GM19099 (cell line): Measurements from ENCODE around the gene MPZ.
A peak's percentile ranks its signal among the peaks of the same experiment; 100 is the strongest.

Experiments used
- POLR2A ChIP-seq: IDR thresholded peaks from 3 replicates; pipeline ENCODE4 v1.6.1; 2011; ENCODE audit warnings: low read depth; ENCODE audit not compliant: insufficient read length; ENCODE audit errors: extremely low read depth

Gene MPZ

DNA sequence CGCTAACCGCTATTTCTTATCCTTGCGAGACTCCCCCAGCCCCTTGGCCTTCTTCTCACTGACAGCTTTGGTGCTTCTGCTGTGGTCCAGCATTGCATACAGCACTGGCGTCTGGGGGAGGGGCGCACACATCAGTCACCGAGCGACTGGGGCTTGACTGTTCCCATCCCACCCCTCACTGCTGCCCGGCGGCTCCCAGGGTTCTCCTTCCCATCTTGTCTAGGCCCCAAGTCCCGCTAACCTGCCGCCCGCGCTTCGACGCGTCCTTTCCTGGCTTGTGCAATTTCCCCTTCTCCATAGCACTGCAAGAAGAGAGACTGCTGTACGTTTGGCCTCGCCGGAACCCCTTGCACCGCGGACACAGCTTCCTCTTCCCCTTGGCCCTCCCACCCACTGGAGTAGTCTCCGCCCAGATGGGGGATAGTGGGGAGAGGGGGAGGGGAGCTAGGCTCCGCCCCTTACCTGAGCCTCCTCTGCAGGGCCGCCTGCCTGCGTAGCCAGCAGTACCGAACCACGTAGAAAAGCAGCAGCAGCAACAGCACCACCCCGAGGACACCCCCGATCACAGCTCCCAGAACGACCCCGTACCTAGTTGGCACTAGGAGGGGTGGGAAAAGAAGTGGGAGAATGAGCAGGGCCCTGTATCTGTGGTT lies 3.8 kb downstream of the MPZ start:
- TF ChIP-seq POLR2A: peak; percentile 68

DNA sequence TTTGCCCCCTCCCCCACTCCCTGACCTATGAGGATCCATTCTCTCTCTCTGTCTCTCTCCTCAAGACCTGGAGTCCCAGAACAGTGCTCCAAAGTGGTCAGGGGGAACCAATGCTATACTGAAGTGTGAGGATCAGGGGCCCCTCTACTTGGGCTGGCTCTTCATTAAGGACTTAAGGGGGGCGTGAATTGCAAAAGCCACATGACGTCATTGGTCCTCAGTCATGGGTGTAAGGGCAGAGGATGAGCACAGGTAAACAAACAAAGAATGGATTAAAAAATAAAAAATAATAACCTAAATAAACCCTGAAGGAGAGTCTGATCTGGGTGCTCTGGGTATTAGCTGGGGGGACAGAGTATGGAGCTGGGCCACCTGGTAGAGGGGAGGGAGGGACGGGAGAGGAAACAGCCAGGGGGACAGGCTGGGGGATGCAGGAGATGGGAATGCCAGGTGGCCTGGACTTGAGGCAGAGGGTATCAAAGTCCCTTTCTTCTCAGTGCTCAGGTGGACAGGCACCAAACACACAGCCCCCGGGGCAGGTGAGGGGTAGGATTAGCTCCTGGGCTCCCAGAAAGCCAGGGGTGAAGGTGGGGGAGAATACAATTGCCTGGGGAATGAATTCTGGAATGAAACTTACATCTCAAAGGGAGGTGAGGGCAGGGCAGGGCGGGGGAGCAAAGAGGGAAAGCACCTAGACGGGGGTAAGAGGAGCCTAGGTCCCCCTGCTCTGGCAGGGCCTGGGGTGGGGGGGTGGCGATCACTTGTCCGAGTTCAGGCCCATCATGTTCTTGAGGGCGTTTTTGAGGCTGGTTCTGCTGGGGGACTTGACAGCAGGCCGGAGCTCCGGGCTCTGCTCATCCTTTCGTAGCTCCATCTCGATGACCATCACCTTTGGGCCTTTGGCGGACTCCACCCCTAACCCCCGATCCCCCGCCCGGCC lies 4.6 kb downstream of the MPZ start:
- TF ChIP-seq POLR2A: no peak

DNA sequence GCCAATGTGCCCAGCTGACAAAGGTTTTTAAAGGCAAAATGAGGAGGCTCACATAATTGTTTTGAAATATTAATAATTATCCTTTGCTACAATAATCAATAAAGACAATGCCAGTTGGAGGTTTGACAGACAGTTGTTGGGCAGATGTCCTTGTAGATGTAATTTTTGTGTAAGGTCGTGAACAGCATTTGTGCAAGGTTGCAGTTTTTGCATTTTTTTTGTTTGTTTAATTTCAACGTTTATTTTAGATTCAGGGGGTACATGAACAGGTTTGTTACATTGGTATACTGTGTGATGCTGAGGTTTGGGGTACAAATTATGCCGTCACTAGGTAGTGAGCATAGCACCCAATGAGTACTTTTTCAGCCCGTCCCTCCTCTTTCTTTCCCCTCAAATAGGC lies 9.3 kb downstream of the MPZ start:
- no peak for TF ChIP-seq POLR2A

DNA sequence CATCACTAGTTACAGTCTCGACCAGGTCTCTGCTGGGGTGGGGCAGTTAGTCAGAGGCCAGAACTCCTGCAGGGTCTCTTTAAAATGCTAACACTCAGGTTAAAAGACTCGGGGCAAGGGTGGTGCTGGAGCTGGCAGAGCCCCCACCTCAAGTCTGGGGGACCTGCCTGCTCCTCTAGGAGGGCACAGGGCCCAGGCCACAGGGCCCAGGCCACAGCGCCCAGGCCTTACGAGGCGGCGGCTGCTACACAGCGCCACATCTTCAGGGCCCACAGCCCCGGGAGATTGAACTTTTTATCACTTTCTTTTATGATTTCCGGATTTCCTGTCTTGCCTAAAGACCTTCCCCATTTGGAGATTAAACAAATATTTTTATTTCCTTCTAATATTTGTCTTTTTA lies 10.4 kb downstream of the MPZ start:
- TF ChIP-seq POLR2A: no peak

DNA sequence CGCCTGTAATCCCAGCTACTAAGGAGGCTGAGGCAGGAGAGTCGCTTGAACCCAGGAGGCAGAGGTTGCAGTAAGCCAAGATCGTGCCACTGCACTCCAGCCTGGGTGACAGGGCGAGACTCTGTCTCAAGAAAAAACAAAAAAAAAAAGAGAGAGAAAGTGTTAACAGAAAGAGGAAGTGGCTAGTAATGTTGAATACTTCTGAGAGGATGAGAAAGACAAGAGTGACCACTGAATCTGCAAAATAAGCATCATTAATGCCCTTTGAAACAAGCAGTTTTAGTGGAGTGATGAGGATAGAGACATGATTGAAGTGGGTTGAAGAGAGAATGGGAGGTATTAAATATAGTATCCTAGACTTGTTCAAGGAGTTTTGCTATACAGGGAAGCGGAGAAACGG lies 11.7 kb downstream of the MPZ start:
- no peak for TF ChIP-seq POLR2A

DNA sequence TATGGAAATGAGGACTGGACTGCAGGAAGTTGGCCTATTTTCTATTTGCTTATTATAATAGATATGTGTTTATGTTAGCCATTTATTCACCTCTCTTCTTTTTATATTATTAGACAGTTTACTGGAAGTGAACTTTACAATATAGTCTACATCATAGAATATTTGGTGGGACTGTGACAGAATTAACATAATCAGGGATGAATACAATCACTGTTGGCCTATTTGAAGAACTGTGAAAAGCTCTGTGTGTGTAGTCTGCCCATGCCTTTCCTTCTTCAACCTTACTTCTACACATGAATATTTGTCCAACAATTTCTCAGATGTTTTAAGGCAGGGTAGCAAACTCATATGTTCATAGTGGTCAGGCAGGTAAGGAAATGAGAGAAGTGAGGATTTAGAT lies 12.4 kb downstream of the MPZ start:
- no peak for TF ChIP-seq POLR2A

DNA sequence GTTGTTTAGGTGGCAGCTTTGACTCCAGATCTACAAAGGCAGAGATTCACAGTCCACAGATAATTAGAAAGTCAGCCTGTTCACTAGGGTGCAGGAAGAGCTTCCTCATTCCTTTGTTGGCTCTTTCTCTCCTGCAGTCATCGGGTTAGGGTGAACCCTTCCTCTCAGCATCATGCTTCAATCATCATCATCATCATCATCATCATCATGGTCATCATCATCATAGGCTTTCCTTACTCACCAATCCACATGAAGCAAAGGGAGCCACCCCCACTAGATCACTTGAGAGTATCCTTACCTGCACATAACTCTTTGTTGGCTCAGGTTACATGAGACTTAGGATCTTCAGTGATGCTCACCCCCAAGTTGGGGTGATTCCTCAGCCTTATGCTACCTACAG lies 19.0 kb downstream of the MPZ start:
- no peak for TF ChIP-seq POLR2A

DNA sequence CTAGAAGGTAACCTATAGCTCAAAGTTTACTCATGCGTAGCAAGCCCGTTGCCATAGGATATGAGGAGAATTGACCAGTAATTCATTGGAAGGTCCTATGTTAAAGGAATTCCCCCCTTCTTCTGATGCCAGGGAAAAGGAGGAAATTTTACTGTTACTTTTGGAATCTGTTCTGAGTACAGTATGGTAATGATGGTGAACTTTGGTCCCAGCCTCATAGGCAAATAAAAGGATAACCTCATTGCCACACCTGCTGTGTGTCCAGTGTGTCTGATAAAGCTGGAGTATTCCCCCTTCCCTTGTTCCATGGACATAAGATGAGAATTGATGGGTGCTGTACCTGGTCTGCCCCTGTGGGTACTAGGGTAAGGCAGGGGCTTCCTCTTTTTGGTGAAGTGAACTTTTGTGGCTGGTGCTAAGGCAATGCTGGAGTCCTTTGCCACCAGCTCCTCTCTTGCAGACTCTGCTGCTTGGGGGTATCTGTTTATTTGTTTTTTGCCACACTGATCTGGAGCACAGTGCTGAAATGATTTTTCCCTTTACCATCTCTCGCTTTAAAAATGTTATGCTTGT lies 22.2 kb downstream of the MPZ start:
- no peak for TF ChIP-seq POLR2A

DNA sequence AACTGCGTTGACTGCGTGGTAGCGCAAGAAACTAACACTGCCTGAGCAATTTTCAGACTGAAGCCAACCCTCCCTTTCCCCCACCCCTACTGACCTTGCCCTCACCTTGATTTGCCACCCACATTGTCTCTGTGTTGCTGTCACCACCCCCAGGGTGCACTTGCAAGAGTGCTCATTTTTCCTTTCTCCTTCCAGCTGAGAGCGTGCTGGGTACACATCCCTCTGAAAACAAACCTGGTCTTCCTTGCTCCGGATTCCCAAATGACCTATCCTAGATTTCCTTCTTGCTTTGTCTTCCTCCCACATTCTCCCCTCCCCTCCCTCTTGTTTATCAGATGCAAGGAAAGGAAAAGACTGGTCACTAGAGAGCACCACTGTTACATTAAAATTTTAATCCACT lies 24.2 kb downstream of the MPZ start:
- no peak for TF ChIP-seq POLR2A

DNA sequence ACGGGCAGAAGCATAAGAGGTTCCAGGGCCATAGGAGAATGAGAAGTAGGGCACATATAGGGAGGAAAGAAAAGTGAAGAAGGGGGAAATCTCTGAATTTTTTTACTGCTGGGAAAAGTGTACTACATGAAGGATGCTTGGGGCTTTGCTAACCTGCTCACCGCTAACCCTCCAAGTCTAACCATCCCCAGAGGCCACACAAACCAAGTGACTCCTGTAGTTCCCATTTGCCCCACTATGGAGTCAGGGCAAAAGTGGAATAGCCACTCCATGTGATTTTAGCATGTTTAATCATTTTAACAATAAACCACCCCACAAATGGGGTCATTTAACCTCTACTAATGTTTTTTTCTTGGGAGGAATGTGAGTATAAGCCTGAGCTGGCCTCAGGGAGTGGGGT lies 24.7 kb downstream of the MPZ start:
- TF ChIP-seq POLR2A: no peak

DNA sequence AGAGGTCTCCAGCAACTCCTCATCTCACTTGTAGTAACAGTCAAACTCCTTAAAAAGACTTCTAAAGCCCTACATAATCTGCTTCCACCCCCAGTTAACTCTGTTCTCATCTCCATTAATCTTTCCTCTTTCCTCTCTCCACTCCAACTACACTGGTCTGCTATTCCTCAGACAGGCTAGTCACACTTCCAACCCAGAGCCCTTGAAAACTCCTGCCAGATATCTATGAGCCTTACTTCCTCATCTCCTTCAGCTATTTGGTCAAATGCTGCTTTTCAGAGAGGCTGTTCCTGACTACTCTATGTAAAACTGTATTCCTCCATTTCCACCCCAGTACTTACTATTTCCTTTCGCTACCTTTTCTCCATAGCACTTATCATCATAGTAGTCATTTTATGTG lies 26.8 kb downstream of the MPZ start:
- TF ChIP-seq POLR2A: no peak

DNA sequence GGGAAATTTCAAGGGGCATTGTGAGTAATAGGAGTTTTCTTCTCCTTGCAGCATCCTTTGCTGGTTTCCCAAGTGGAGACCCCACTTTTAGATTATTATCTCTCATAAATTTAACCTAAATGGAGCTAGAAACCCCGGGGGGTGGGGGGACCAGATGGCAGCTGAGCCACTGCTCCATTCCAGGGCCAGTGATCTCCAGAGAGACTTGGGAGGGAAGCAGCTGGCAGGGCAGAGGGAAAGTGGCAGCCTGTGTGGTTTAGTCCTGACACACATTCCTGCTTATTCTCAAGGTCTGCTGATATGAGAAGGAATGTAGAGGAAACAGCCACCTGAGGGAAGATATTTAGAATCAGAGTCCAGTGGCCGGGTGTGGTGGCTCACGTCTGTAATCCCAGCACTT lies 34.9 kb downstream of the MPZ start:
- no peak for TF ChIP-seq POLR2A

DNA sequence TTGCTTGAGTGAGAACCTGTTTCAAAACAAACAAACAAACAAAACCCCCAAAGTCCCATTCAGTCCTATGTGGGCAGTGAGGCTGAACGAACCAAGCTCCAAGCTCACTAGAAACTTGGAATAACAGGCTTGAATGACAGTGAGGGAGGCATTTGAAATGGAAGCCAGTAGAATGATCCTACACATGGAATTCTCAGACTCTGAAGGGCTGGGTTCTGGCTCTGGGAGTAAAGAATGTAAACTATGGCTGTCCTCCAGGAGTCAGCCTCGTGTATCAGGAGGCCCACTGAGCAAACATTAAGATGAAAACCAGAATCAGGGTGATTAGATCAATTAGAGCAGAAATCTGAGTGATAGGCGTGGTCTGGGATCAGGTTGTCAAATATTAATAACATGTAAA lies 36.4 kb downstream of the MPZ start:
- no peak for TF ChIP-seq POLR2A

DNA sequence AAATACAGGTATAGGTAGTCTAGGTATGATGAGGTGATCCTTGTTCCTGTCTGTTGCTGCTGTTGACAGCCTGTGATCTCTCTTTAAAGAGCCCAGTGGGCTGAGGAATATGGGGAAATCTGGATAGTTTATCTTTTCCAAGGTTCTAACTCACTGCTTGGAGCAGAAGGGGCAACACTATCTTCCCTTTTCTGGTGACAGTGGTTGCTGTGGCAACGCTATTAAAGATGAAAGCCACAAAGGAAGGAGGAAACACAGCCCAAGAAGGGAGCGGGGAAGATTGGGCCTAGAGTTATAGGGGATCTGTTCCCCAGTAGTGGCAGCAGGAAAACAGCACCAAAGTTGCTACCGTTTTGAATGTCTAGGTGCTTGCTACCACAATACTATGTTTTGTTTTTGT lies 42.4 kb downstream of the MPZ start:
- TF ChIP-seq POLR2A: no peak

DNA sequence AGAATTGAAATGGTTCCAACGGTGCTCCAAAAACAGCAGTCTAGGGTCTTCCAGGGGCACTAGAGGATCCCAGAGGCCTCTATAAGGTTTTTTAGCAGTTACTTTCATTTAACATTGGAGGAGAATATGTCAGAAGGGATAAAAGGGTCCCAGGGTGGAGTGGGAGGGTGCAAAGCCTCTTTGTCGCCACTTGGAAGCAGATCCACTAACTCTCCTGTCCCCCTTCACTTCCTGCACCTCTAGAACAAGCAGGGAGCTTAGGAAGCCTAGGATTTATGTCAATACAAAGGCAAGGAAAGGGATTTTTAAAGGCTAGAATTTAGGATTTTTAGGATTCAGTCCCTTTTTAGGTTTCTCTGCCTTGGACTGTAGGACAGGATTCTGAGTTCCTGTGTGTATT lies 42.9 kb downstream of the MPZ start:
- TF ChIP-seq POLR2A: no peak

DNA sequence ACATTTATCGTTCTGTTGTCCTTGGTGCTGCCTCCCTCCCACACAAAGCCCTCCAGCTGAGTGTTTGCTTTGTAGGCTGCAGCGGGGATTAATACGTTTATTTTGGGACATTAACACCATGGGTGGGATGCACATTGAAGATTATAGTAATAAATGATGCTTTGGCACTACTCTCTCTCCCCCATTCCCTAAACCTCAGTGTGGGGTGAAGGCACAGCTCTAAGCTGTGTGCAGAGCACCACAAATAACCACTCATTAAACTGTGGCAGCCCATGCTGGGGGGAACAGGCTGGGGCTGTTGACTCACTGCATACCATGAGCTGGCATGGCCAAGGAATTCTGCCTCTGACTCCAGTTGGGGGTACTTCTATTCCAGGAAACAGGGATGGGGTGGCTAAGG lies 43.6 kb downstream of the MPZ start:
- no peak for TF ChIP-seq POLR2A
